GM12878 (cell line): ENCODE results near the gene DNAJB2. TPM values are rescaled to one million over a fixed set of nuclear protein-coding genes. Genes with fewer than 3 reads are reported as not detected.

ENCODE experiments used
- ATAC-seq: fragments of 200-7000 bp; cut with Tn5 transposase; 3 replicates; pipeline ENCODE4 v1.9.1; 2020; ENCODE audit warnings: mild to moderate bottlenecking, moderate library complexity
- BruUV-seq: library from RNA; stranded (reverse); fragments of 400-500 nt; replicated peaks from 2 replicates; lab custom pipeline; 2021; lab: Mats Ljungman, UMichigan
- CTCF ChIA-PET: fragments of 300-600 bp; sonication (Branson Sonifier 250); formaldehyde crosslinking; extraction: SDS; loops from one replicate; lab custom pipeline; 2021; ENCODE audit warnings: inconsistent platforms; lab: Yijun Ruan, JAX
- POLR2A ChIA-PET: fragments of 350-600 bp; formaldehyde crosslinking; extraction: SDS; loops from one replicate; lab custom pipeline; 2021; ENCODE audit warnings: inconsistent platforms; lab: Charles Lee
- RAD21 ChIA-PET: fragments of 300-600 bp; sonication (Branson Sonifier 250); formaldehyde crosslinking; loops from one replicate; lab custom pipeline; 2023; ENCODE audit warnings: antibody characterized with exemption; ENCODE audit not compliant: unreplicated experiment; lab: Charles Lee
- SMC1A ChIA-PET: fragments of 300-600 bp; sonication (Branson Sonifier 250); formaldehyde crosslinking; loops from one replicate; lab custom pipeline; 2023; ENCODE audit not compliant: unreplicated experiment, uncharacterized antibody; lab: Charles Lee
- DNase-seq: peaks from one replicate; pipeline ENCODE4 v3.0.0-alpha.2; 2011; ENCODE audit warnings: low read depth, low spot score
- FAIRE-seq: peaks from 3 replicates; lab custom pipeline; 2011; peaks lifted over from hg19 to GRCh38; lab: Jason Lieb, UNC
- H2AFZ ChIP-seq: 2 replicates; pipeline ENCODE4 v1.6.0; 2011; ENCODE audit warnings: low read depth, low read length, control low read depth; ENCODE audit not compliant: control insufficient read depth
- H3K27ac ChIP-seq: 2 replicates; pipeline ENCODE4 v1.5.1; 2011; ENCODE audit warnings: control low read depth; ENCODE audit not compliant: control insufficient read depth, insufficient read depth
- H3K27me3 ChIP-seq, 2 experiments: replicated peaks in 1 of 2; 2 replicates each; pipeline versions ENCODE4 v1.6.0 to v1.6.1; 2011; ENCODE audit warnings: low read length in 1 of 2; ENCODE audit not compliant: control insufficient read depth in 2 of 2, insufficient read depth in 2 of 2
- H3K36me3 ChIP-seq, 2 experiments: 2 replicates each; pipeline ENCODE4 v1.5.1; 2011; ENCODE audit warnings: low read length in 1 of 2; ENCODE audit not compliant: control insufficient read depth in 2 of 2, insufficient read depth in 2 of 2
- H3K4me1 ChIP-seq: 2 replicates; pipeline ENCODE4 v1.6.1; 2011; ENCODE audit warnings: mild to moderate bottlenecking, low read length, moderate library complexity, mixed read lengths; ENCODE audit not compliant: control insufficient read depth, insufficient read depth
- H3K4me2 ChIP-seq: 2 replicates; pipeline ENCODE4 v1.6.0; 2011; ENCODE audit warnings: control low read depth; ENCODE audit not compliant: control insufficient read depth, insufficient read depth
- H3K4me3 ChIP-seq: fragments of 200-600 bp; sonication (generic); 2 replicates; pipeline ENCODE4 v1.5.1; 2016
- H3K79me2 ChIP-seq: 2 replicates; pipeline ENCODE4 v1.6.0; 2011; ENCODE audit warnings: low read length; ENCODE audit not compliant: control insufficient read depth, insufficient read depth
- H3K9ac ChIP-seq: 2 replicates; pipeline ENCODE4 v1.8.0; 2011; ENCODE audit warnings: low read length, control low read depth, mixed read lengths; ENCODE audit not compliant: control insufficient read depth, insufficient read depth
- H3K9me3 ChIP-seq: replicated peaks from 3 replicates; pipeline ENCODE4 v1.5.1; 2011; ENCODE audit warnings: mild to moderate bottlenecking, low read length; ENCODE audit not compliant: control insufficient read depth, insufficient read depth
- H4K20me1 ChIP-seq: 2 replicates; pipeline ENCODE4 v1.6.0; 2011; ENCODE audit not compliant: control insufficient read depth, insufficient read depth
- CREM ChIP-seq: IDR thresholded peaks from 2 replicates; pipeline ENCODE4 v1.6.1; 2014; ENCODE audit warnings: antibody characterized with exemption, low read depth
- GABPA ChIP-seq: IDR thresholded peaks from 2 replicates; pipeline ENCODE4 v1.6.1; 2014; ENCODE audit warnings: antibody characterized with exemption, low read depth, mild to moderate bottlenecking, inconsistent platforms
- GATAD2B ChIP-seq: fragments of 450-650 bp; conservative IDR thresholded peaks from 2 replicates; pipeline ENCODE4 v1.6.1; 2017; ENCODE audit warnings: low read depth, mild to moderate bottlenecking, moderate library complexity
- IKZF2 ChIP-seq, 2 experiments: fragments of 450-650 bp; IDR thresholded peaks; 2 replicates each; pipeline ENCODE4 v1.6.1; 2017; ENCODE audit warnings: mild to moderate bottlenecking in 2 of 2, moderate library complexity in 2 of 2
- MEF2B ChIP-seq: fragments of 450-650 bp; IDR thresholded peaks from 2 replicates; pipeline ENCODE4 v1.6.1; 2018; ENCODE audit warnings: mild to moderate bottlenecking, moderate library complexity; ENCODE audit not compliant: partially characterized antibody, poor library complexity, severe bottlenecking
- NRF1 ChIP-seq: conservative IDR thresholded peaks from 2 replicates; pipeline ENCODE4 v1.6.1; 2011; ENCODE audit warnings: mild to moderate bottlenecking, low read depth, low read length, improper control_type of control experiment
- POLR2A ChIP-seq: IDR thresholded peaks from 2 replicates; pipeline ENCODE4 v1.6.1; 2011; ENCODE audit warnings: low read depth, mild to moderate bottlenecking, low read length
- RBBP5 ChIP-seq: fragments of 200-600 bp; sonication (generic); conservative IDR thresholded peaks from 2 replicates; pipeline ENCODE4 v1.6.1; 2016
- RELA ChIP-seq: fragments of 450-650 bp; IDR thresholded peaks from 2 replicates; pipeline ENCODE4 v1.8.0; 2014; ENCODE audit warnings: borderline replicate concordance; ENCODE audit not compliant: partially characterized antibody
- RFX5 ChIP-seq: IDR thresholded peaks from 2 replicates; pipeline ENCODE4 v1.6.1; 2011; ENCODE audit warnings: low read depth, low read length, improper control_type of control experiment
- SMAD1 ChIP-seq: fragments of 450-650 bp; IDR thresholded peaks from 2 replicates; pipeline ENCODE4 v1.6.1; 2018; ENCODE audit warnings: mild to moderate bottlenecking, low read depth; ENCODE audit not compliant: partially characterized antibody
- SUZ12 ChIP-seq: fragments of 200-600 bp; sonication (generic); IDR thresholded peaks from one replicate; pipeline ENCODE4 v1.6.1; 2018; ENCODE audit warnings: antibody characterized with exemption, mild to moderate bottlenecking; ENCODE audit not compliant: unreplicated experiment
- ZNF592 ChIP-seq: fragments of 450-650 bp; IDR thresholded peaks from 2 replicates; pipeline ENCODE4 v1.6.1; 2017; ENCODE audit warnings: mild to moderate bottlenecking, moderate library complexity
- WGBS: methylation state at CpG from one replicate; pipeline ENCODE4 v1.1.6; 2016; ENCODE audit warnings: low lambda C conversion rate; ENCODE audit not compliant: insufficient replicate concordance, insufficient coverage; ENCODE audit errors: missing lambda C conversion rate; 5-methylcytosine and 5-hydroxymethylcytosine counted together
- in situ Hi-C: fragments of 300-500 bp; cut with MboI; formaldehyde crosslinking; loops from 9 replicates; pipeline ENCODE4 v1.14.3; 2018; ENCODE audit warnings: mixed read lengths
- intact Hi-C: fragments of 100-400 bp; cut with micrococcal nuclease; formaldehyde crosslinking; loops from one replicate; pipeline ENCODE4 v1.14.2; 2022; ENCODE audit not compliant: unreplicated experiment
- polyA plus RNA-seq, 11 experiments: library from polyadenylated mRNA; depleted of rRNA in 4 of 11; unstranded in 6 of 11; stranded (reverse) in 5 of 11; fragments of >200 nt; fragmentation: Nextera tagmentation in 4 of 11; fragmentation: Illumina TruSeq in 1 of 11; extraction: Ambion mirVana in 4 of 11; extraction: Trizol in 1 of 11; gene quantifications; 1 replicate in 1 of 11; 2 replicates in 10 of 11; pipeline versions ENCODE4 v1.2.1 to v1.2.3, GENCODE V29; 2011 to 2016; ENCODE audit warnings: inconsistent platforms in 2 of 11, missing spikeins in 2 of 11, low read depth in 1 of 11
- total RNA-seq, 4 experiments: library from RNA; depleted of rRNA in 3 of 4; stranded (reverse); fragments of >200 nt in 3 of 4; fragmentation: Illumina TruSeq in 1 of 4; extraction: Trizol in 1 of 4; gene quantifications; 2 replicates each; pipeline versions ENCODE4 v1.2.1 to v1.2.3, GENCODE V29; 2013 to 2021
- TF ChIP-seq, protein P1 (sequence below): fragments of 450-650 bp; IDR thresholded peaks from 2 replicates; pipeline ENCODE4 v1.6.1; 2017; ENCODE audit warnings: borderline replicate concordance
- TF ChIP-seq, protein P2 (sequence below): fragments of 450-650 bp; IDR thresholded peaks from 2 replicates; pipeline ENCODE4 v1.6.1; 2018; ENCODE audit warnings: borderline replicate concordance, mild to moderate bottlenecking; ENCODE audit not compliant: partially characterized antibody
- TF ChIP-seq, protein P3 (sequence below): IDR thresholded peaks from 2 replicates; pipeline ENCODE4 v1.6.1; 2012; ENCODE audit warnings: low read length, inconsistent platforms

Gene DNAJB2
- total and polyA plus RNA-seq, 10 of the 15 experiments (the other 5 are each of a cell fraction or from before 2014, with no cell fraction given): 0.26 to 36.5 (median 12.5) TPM

- no peaks in the 10 kb centered on the region for H3K9me3 ChIP-seq
- FAIRE-seq (no peak), ATAC-seq (no peak), DNase-seq (no peak)
- no TSS peak for BruUV-seq
- H2AFZ ChIP-seq: no peak overlapping the region
- CTCF ChIA-PET: interaction anchor here (2.6 to 13.5 kb wide), 2 partner anchors 11 to 123 kb away, joined by 6 to 257 read pairs; no protein-coding TSS in a partner anchor
- RAD21 ChIA-PET: no interaction called here
- in situ Hi-C loops (no loop called here), intact Hi-C loops (no loop called here)
- H3K27me3 ChIP-seq: no peaks in the 10 kb centered on the region
- peaks cover 26% of the 10 kb centered on the region for H3K4me1 ChIP-seq
- H3K9ac ChIP-seq: no peak overlapping the region
- no peaks in the 10 kb centered on the region for H4K20me1 ChIP-seq
- peaks cover 6% of the 10 kb centered on the region for H3K79me2 ChIP-seq
- H3K27ac ChIP-seq: no peak overlapping the region
- H3K36me3 ChIP-seq: no peaks in the 10 kb centered on the region; a peak in 1 of 4 replicates
- no peak overlapping the region for H3K4me2 ChIP-seq
- H3K4me3 ChIP-seq: no peak overlapping the region
- SMC1A ChIA-PET: interaction anchor here (0.7 to 8.8 kb wide), 2 partner anchors 11 to 53 kb away, joined by 3 to 96 read pairs; partner anchors contain the start of genes ANKZF1 and ATG9A
- POLR2A ChIA-PET: interaction anchor here (5.6 to 7.0 kb wide), 2 partner anchors 31 to 107 kb away, joined by 34 to 160 read pairs; partner anchors contain the start of genes CNPPD1, TUBA4A and TUBA4B
- WGBS: 87% methylated on average over 5 of the region's 5 CpGs
- TF ChIP-seq POLR2A (no peak), MEF2B (no peak), NRF1 (no peak), GABPA (no peak), GATAD2B (no peak), RFX5 (no peak), ZNF592 (no peak), RELA (no peak), CREM (no peak), SMAD1 (no peak), RBBP5 (no peak), SUZ12 (no peak), IKZF2 (IDR thresholded peaks at IDR 0.05) (no peak)
- TF ChIP-seq, protein P1, sequence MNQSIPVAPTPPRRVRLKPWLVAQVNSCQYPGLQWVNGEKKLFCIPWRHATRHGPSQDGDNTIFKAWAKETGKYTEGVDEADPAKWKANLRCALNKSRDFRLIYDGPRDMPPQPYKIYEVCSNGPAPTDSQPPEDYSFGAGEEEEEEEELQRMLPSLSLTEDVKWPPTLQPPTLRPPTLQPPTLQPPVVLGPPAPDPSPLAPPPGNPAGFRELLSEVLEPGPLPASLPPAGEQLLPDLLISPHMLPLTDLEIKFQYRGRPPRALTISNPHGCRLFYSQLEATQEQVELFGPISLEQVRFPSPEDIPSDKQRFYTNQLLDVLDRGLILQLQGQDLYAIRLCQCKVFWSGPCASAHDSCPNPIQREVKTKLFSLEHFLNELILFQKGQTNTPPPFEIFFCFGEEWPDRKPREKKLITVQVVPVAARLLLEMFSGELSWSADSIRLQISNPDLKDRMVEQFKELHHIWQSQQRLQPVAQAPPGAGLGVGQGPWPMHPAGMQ: no peak
- TF ChIP-seq, protein P2, sequence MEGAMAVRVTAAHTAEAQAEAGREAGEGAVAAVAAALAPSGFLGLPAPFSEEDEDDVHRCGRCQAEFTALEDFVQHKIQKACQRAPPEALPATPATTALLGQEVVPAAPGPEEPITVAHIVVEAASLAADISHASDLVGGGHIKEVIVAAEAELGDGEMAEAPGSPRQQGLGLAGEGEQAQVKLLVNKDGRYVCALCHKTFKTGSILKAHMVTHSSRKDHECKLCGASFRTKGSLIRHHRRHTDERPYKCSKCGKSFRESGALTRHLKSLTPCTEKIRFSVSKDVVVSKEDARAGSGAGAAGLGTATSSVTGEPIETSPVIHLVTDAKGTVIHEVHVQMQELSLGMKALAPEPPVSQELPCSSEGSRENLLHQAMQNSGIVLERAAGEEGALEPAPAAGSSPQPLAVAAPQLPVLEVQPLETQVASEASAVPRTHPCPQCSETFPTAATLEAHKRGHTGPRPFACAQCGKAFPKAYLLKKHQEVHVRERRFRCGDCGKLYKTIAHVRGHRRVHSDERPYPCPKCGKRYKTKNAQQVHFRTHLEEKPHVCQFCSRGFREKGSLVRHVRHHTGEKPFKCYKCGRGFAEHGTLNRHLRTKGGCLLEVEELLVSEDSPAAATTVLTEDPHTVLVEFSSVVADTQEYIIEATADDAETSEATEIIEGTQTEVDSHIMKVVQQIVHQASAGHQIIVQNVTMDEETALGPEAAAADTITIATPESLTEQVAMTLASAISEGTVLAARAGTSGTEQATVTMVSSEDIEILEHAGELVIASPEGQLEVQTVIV: no peak
- TF ChIP-seq, protein P3, sequence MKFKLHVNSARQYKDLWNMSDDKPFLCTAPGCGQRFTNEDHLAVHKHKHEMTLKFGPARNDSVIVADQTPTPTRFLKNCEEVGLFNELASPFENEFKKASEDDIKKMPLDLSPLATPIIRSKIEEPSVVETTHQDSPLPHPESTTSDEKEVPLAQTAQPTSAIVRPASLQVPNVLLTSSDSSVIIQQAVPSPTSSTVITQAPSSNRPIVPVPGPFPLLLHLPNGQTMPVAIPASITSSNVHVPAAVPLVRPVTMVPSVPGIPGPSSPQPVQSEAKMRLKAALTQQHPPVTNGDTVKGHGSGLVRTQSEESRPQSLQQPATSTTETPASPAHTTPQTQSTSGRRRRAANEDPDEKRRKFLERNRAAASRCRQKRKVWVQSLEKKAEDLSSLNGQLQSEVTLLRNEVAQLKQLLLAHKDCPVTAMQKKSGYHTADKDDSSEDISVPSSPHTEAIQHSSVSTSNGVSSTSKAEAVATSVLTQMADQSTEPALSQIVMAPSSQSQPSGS: no peak
These were observed 3.2 kb downstream of the DNAJB2 start for GRCh38 chr2:219282375-219282774.
